ENCODE data around the gene FOXD1.
"Not testable (repeated sequence)": the region's sequence is repeated elsewhere in the genome, so short reads cannot be mapped to it uniquely, and the experiment has no call there.

DNA sequence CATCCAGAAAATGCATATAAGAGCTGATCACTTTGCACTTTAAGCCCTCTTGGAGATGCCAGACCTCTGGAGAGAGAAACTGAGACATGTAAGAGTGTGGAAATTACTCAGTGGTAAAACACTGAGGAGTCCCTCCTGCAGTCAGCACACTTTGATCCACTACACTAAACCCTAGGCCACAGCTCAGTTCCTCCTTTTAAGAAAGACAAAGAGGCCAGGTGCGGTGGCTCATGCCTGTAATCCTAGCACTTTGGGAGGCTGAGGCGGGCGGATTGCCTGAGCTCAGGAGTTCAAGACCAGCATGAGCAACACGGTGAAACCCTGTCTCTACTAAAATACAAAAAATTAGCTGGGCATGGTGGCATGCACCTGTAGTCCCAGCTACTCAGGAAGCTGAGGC is 38.7 kb upstream of the FOXD1 start:
- not testable (repeated sequence) for TF ChIP-seq POLR2A (IDR thresholded peaks at IDR 0.05)
- TF ChIP-seq, protein P1, sequence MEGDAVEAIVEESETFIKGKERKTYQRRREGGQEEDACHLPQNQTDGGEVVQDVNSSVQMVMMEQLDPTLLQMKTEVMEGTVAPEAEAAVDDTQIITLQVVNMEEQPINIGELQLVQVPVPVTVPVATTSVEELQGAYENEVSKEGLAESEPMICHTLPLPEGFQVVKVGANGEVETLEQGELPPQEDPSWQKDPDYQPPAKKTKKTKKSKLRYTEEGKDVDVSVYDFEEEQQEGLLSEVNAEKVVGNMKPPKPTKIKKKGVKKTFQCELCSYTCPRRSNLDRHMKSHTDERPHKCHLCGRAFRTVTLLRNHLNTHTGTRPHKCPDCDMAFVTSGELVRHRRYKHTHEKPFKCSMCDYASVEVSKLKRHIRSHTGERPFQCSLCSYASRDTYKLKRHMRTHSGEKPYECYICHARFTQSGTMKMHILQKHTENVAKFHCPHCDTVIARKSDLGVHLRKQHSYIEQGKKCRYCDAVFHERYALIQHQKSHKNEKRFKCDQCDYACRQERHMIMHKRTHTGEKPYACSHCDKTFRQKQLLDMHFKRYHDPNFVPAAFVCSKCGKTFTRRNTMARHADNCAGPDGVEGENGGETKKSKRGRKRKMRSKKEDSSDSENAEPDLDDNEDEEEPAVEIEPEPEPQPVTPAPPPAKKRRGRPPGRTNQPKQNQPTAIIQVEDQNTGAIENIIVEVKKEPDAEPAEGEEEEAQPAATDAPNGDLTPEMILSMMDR (IDR thresholded peaks at IDR 0.05): not testable (repeated sequence)
